Natural killer cell (primary cell): Measurements from ENCODE around the gene MAST2. TPM values are rescaled to one million over a fixed set of nuclear protein-coding genes. Genes with fewer than 3 reads are reported as not detected.

ENCODE experiments used
- ATAC-seq, 3 donors: fragments of 150-1000 bp in 2 of 3; fragments of 200-7000 bp in 1 of 3; cut with Tn5 transposase; 1 replicate in 1 of 3; 2 replicates in 2 of 3; pipeline ENCODE4 v1.10.0; 2021; ENCODE audit warnings: mild to moderate bottlenecking in 2 of 3, moderate library complexity in 2 of 3
- DNase-seq, 2 donors: peaks; one replicate each; pipeline versions ENCODE4 v3.0.0 to v3.0.0-alpha.2; 2013 to 2021; ENCODE audit warnings: mixed read lengths in 1 of 2
- H3K27ac ChIP-seq: one replicate; pipeline ENCODE4 v1.5.1; 2013; ENCODE audit warnings: mild to moderate bottlenecking, low read length
- H3K27me3 ChIP-seq: one replicate; pipeline ENCODE4 v1.6.1; 2013; ENCODE audit warnings: low read length; ENCODE audit not compliant: control insufficient read depth, insufficient read depth
- H3K36me3 ChIP-seq: one replicate; pipeline ENCODE4 v1.6.1; 2013; ENCODE audit warnings: low read length; ENCODE audit not compliant: control insufficient read depth, insufficient read depth
- H3K4me1 ChIP-seq: one replicate; pipeline ENCODE4 v1.6.1; 2013; ENCODE audit warnings: low read length; ENCODE audit not compliant: control insufficient read depth, insufficient read depth
- H3K4me3 ChIP-seq: one replicate; pipeline ENCODE4 v1.5.1; 2013; ENCODE audit warnings: low read length
- H3K9me3 ChIP-seq: one replicate; pipeline ENCODE4 v1.6.1; 2013; ENCODE audit warnings: low read length; ENCODE audit not compliant: control insufficient read depth, insufficient read depth
- H3K27ac Mint-ChIP-seq, 2 donors: one replicate each; pipeline ENCODE4 v1.8.0; 2022; ENCODE audit warnings: mild to moderate bottlenecking in 2 of 2, mixed read lengths in 2 of 2, moderate library complexity in 1 of 2
- H3K27me3 Mint-ChIP-seq, 2 donors: one replicate each; pipeline ENCODE4 v1.8.0; 2022; ENCODE audit warnings: low read depth in 2 of 2, mixed read lengths in 2 of 2
- H3K36me3 Mint-ChIP-seq: one replicate; pipeline ENCODE4 v1.8.0; 2022; ENCODE audit warnings: mixed read lengths
- H3K4me1 Mint-ChIP-seq, 2 donors: one replicate each; pipeline ENCODE4 v1.8.0; 2022; ENCODE audit warnings: mixed read lengths in 2 of 2
- H3K4me3 Mint-ChIP-seq: one replicate; pipeline ENCODE4 v1.8.0; 2022; ENCODE audit warnings: mild to moderate bottlenecking, moderate library complexity, mixed read lengths
- H3K9me3 Mint-ChIP-seq, 2 donors: one replicate each; pipeline ENCODE4 v1.8.0; 2022; ENCODE audit warnings: mixed read lengths in 2 of 2
- WGBS: methylation state at CpG from one replicate; pipeline ENCODE4 v1.1.7; 2013; ENCODE audit warnings: missing lambda C conversion rate; ENCODE audit not compliant: insufficient coverage; 5-methylcytosine and 5-hydroxymethylcytosine counted together
- intact Hi-C: fragments of 100-400 bp; cut with micrococcal nuclease; formaldehyde crosslinking; loops from one replicate; pipeline ENCODE4 v1.14.2; 2022
- total RNA-seq, 4 donors: library from RNA; stranded (reverse); fragments of 120-200 nt in 1 of 4; gene quantifications; one replicate each; pipeline versions ENCODE4 v1.2.3 to v1.2.4, GENCODE V29; 2013 to 2022
- TF ChIP-seq, protein P1 (sequence below): fragments of 200-600 bp; IDR thresholded peaks from one replicate; pipeline ENCODE4 v1.8.0; 2022; ENCODE audit warnings: antibody characterized with exemption

MAST2 gene
- total RNA-seq, 3 donors from 2014 or later (not counting 1 experiment from before 2014, with no cell fraction given) = 25.3 to 28.6 (median 27.9) TPM

DNA sequence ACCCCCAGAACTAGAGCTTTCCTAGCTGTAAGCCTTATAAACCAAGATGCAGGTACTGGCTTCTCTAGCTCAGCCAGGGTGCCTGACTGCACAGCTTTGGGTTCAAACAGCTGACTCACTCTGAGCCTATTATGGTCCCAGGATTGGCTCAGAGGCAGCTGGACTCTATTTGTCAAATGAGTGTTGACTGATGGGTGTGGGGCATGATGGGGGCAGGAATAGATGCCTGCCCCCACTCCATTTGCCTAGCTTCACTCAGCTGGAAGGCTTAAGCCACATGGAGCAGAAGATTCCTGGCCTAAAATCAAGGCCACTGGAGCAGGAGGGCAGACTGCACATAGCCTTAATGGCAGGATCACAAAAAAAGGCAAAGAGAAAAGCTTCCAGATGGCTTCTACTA is 238.6 kb downstream of the MAST2 start:
- no peak overlapping the region for H3K27ac Mint-ChIP-seq
- H3K27me3 Mint-ChIP-seq = no peaks in the 10 kb centered on the region
- H3K36me3 ChIP-seq = no peaks in the 10 kb centered on the region
- H3K4me1 ChIP-seq = peaks cover 8% of the 10 kb centered on the region
- H3K4me3 Mint-ChIP-seq = no peak overlapping the region
- peaks cover 9 to 10% of the 10 kb centered on the region in 2 donors for H3K4me1 Mint-ChIP-seq
- no peak overlapping the region for H3K4me3 ChIP-seq
- no peak for DNase-seq
- intact Hi-C loops = no loop called here
- no peaks in the 10 kb centered on the region for H3K36me3 Mint-ChIP-seq
- H3K27ac ChIP-seq = no peak overlapping the region
- ATAC-seq = no peak
- no peaks in the 10 kb centered on the region for H3K27me3 ChIP-seq
- H3K9me3 ChIP-seq = no peaks in the 10 kb centered on the region
- no peaks in the 10 kb centered on the region for H3K9me3 Mint-ChIP-seq
- TF ChIP-seq, protein P1, sequence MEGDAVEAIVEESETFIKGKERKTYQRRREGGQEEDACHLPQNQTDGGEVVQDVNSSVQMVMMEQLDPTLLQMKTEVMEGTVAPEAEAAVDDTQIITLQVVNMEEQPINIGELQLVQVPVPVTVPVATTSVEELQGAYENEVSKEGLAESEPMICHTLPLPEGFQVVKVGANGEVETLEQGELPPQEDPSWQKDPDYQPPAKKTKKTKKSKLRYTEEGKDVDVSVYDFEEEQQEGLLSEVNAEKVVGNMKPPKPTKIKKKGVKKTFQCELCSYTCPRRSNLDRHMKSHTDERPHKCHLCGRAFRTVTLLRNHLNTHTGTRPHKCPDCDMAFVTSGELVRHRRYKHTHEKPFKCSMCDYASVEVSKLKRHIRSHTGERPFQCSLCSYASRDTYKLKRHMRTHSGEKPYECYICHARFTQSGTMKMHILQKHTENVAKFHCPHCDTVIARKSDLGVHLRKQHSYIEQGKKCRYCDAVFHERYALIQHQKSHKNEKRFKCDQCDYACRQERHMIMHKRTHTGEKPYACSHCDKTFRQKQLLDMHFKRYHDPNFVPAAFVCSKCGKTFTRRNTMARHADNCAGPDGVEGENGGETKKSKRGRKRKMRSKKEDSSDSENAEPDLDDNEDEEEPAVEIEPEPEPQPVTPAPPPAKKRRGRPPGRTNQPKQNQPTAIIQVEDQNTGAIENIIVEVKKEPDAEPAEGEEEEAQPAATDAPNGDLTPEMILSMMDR = no peak

DNA sequence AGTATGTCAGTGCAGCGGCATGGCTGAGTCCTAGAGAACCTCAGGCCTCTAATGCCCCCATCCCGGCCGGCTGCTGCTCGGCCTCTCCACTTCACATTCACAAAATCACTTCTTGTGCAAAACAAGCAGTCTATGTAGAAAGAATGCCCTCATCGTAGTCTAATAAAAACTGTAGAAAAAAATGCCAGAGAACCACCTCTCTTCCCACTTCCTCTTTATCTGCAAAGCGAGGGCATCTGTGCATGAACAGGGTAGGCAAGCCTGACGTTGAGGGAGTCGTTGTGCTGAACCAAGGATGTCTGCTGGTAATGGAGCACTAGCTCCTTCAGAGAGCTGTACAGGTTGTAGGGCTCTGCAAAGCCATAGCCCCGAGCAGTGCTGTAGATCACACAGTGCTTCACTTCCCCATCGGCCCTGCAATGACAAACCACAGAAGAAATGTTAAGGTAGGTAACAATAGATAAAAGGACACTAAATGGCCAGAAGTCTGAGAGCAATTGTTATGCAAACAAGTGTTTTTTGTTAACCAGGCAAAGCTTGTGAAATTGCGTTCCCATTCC is 240.1 kb downstream of the MAST2 start:
- Mint-ChIP-seq H3K27ac (peak overlapping the region in 1 of 2 donors; percentile 15), H3K4me3 (peak overlapping the region; percentile 31), H3K36me3 (no peaks in the 10 kb centered on the region), H3K27me3 (no peaks in the 10 kb centered on the region), H3K4me1 (peaks cover 9 to 10% of the 10 kb centered on the region in 2 donors), H3K9me3 (no peaks in the 10 kb centered on the region)
- peak; percentile 26 to 57 (median 53) for ATAC-seq
- DNase-seq = no peak
- TF ChIP-seq, protein P1 = no peak
- no peaks in the 10 kb centered on the region for H3K27me3 ChIP-seq
- WGBS = 25% methylated on average over 10 of the region's 11 CpGs
- H3K9me3 ChIP-seq = no peaks in the 10 kb centered on the region
- no peak overlapping the region for H3K4me3 ChIP-seq
- no peak overlapping the region for H3K27ac ChIP-seq
- no peaks in the 10 kb centered on the region for H3K36me3 ChIP-seq
- H3K4me1 ChIP-seq = peaks cover 4% of the 10 kb centered on the region
- intact Hi-C loops = no loop called here

DNA sequence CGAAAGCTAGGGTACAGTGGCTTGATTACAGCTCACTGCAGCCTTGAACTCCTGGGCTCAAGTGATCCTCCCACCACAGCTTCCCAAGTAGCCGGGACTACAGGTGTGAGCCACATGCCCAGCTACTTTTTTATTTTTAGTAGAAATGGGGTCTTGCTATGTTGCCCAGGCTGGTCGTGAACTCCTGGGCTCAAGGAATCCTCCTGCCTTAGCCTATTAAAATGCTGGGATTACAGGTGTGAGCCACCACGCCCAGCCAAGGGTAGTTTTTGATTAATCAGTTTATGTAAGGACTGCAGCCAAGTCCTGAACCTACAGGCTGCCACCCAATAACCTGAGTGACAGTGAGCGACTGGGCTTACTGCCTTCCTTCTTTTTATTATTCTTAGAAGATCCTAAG is 240.7 kb downstream of the MAST2 start:
- TF ChIP-seq, protein P1 = no peak
- Mint-ChIP-seq H3K36me3 (no peaks in the 10 kb centered on the region), H3K4me1 (peaks cover 9 to 10% of the 10 kb centered on the region in 2 donors), H3K27me3 (no peaks in the 10 kb centered on the region), H3K4me3 (no peak overlapping the region), H3K9me3 (no peaks in the 10 kb centered on the region), H3K27ac (no peak overlapping the region)
- Histone ChIP-seq H3K9me3 (no peaks in the 10 kb centered on the region), H3K27ac (no peak overlapping the region), H3K27me3 (no peaks in the 10 kb centered on the region), H3K4me3 (no peak overlapping the region), H3K36me3 (no peaks in the 10 kb centered on the region), H3K4me1 (peaks cover 4% of the 10 kb centered on the region)
- ATAC-seq (no peak), DNase-seq (no peak)
- intact Hi-C loops = no loop called here
- 89% methylated on average over 5 of the region's 5 CpGs for WGBS

DNA sequence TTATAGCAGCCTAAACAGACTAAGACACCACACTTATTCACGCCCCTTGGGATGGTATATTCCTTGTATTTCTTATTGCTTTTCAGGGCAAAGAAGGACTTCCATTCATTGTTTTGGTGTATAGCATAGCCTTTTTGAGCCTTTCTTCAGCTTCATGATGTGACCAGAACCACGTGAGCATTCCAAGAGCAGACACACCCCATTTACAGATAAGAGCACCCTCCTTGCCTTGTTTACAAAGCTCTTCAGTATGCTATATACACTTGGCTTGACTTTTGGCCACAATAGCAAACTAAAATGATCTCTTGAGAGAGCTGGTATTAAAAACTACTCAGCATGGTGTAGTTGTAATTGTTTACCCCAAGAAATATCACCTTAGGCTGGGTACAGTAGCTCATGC is 250.3 kb downstream of the MAST2 start:
- no peaks in the 10 kb centered on the region for H3K4me1 Mint-ChIP-seq
- no peak for ATAC-seq
- Histone ChIP-seq H3K9me3 (no peaks in the 10 kb centered on the region), H3K27me3 (no peaks in the 10 kb centered on the region), H3K27ac (no peak overlapping the region), H3K4me1 (no peaks in the 10 kb centered on the region), H3K4me3 (no peak overlapping the region), H3K36me3 (no peaks in the 10 kb centered on the region)
- DNase-seq = no peak
- H3K27me3 Mint-ChIP-seq = no peaks in the 10 kb centered on the region
- H3K27ac Mint-ChIP-seq = no peak overlapping the region
- no peaks in the 10 kb centered on the region for H3K9me3 Mint-ChIP-seq
- no peaks in the 10 kb centered on the region for H3K36me3 Mint-ChIP-seq
- TF ChIP-seq, protein P1 = no peak
- H3K4me3 Mint-ChIP-seq = no peak overlapping the region
- WGBS = 77% methylated on average over 1 of the region's 2 CpGs
- intact Hi-C loops = no loop called here
